Bone marrow (tissue), 2 donors: Measurements from ENCODE around the gene CTNNBL1.
"Not testable (repeated sequence)": the region's sequence is repeated elsewhere in the genome, so short reads cannot be mapped to it uniquely, and the experiment has no call there.

Source experiments
- DNase-seq, 2 donors: peaks; one replicate each; lab custom pipeline; 2025; lab: John Stamatoyannopoulos, UW

CTNNBL1 gene, protein sequence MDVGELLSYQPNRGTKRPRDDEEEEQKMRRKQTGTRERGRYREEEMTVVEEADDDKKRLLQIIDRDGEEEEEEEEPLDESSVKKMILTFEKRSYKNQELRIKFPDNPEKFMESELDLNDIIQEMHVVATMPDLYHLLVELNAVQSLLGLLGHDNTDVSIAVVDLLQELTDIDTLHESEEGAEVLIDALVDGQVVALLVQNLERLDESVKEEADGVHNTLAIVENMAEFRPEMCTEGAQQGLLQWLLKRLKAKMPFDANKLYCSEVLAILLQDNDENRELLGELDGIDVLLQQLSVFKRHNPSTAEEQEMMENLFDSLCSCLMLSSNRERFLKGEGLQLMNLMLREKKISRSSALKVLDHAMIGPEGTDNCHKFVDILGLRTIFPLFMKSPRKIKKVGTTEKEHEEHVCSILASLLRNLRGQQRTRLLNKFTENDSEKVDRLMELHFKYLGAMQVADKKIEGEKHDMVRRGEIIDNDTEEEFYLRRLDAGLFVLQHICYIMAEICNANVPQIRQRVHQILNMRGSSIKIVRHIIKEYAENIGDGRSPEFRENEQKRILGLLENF

DNA sequence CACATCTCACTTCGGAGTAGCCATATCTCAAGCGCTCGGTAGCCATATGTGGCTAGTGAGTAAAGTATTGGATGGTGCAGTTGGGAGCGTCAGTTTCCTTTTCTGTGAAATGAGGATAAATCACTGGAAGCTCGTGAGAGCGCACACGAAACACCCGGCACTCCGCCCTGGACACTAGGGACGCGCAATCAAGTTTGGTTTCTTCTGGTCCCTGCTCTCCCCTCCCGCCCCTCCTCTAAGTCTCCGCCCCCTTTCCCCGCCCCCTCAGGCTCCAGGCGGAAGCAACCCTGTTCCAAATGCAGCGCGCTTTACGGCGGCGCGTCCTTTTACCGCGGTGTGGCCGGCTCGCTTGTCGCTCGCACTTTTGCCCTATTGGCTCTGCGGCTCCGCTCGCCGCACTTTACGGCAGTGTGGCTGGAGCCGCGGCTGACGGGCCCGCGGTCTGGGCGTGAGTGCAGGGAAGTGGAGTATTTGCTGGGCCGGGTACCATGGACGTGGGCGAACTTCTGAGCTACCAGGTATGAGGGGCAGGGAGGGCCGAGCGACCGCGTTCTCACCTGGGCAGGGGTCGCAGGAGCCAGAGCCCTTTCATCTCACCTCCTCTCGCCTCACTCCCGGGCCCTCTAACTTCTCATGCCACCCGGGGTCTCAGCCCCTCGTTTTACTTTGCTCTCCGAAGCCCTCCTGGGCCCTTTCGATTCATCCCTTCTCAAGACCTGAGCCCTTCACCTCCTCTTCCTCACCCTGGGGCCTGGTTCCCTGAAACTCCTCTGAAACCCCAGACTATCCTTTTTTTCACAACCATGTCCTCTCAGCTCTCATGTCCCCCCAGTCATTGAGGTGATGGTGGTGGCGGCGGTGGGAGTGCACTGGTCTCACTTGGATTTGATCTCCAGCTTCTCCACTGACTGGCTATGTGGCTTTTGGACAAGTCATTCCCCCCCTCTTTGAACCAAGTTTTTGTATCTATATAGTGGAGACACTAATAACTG lies at the start of gene CTNNBL1:
TSS of gene CTNNBL1 (plus strand) at position 396 of the 992 bp plus-strand sequence. CDS start at position 489, 93 bp downstream.
- peak; percentile 81 to 88 for DNase-seq

DNA sequence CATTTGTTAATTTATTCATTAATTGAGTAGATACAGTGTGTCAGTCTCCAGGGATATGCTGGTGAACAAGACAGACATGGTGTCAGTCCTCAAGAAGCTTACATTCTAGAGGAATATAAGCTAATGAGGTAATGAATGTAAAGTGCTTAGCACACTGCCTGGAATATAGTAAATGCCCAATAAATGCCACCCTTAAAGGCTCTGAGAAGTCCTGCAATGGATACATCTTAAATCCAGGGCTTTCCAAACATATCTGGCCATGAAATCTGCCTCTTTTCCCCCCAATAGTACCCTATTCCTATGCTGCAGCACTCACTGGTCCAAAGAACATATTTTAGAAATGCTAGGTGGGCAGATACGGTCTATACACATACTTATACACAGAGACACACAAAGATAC lies 49.2 kb upstream of the CTNNBL1 start:
- DNase-seq = no peak

DNA sequence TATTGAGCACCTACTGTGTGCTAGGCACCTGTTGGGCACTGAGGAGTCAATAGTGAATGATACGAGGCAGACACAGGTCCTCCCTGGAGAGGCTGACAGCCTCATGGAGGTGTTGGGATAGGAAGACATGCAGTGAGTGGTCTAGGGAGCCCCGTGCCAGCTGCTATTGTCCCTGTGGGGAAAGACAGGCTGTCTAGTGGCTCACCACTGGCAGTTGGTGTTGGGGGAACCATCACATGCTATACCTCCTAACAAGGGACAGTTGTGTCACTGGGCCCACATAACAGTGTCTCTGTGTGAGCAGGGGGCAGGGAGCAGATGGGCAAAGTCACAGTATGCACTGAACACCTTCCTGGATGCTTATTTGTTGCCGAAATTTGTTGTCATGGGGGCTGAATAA lies 45.9 kb upstream of the CTNNBL1 start:
- no peak for DNase-seq

DNA sequence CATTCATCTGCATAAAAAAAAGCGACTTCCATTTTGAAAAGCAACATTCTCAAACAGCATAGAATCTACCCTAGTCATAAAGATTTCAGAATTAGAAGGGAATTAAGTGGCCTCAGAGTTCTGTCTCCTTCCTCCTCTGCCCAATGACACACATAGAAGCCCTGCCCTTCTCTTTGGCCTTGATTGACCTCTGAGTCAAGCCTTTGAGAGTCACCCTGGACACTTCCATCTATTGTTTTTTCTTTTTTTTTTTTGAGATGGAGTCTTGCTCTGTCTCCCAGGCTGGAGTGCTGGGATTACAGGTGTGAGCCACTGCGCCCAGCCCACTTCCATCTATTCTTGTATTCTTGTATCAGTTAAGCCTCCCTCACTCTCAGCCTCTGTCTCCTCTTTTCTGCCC lies 44.8 kb upstream of the CTNNBL1 start:
- no peak for DNase-seq

DNA sequence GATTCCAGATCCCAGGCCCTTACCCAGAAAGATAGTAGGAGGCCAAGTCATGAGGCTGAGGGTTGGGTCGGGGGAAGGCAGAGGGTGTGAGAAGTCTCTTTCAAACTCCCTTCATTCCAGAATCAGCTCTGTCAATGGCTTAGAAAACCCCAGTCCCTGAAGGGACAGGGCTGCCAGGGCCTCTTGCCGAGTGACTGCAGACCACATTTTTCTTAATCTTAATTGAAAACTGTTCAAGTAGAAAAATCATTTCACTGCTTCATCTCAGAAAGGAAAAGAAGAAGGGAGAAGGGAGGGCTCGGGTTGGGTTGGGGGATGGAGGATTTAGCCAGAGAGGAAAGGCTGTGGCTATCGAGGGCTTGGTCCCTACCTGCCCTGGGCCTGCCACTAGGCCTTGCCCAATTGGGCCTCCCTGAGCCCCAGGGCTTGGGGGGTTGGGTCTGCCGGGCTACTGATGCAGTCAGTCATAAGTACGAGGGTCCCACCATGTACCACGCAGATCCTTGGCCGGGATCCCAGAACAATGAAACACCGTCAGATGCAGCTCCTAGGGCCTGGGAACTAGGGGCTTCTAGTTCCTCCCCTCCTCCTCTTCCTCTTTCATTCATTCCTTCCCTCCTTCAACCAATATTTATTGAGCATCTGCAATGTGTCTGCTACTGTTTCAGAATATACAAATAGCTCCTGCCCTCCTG lies 44.0 kb upstream of the CTNNBL1 start:
- no peak for DNase-seq

DNA sequence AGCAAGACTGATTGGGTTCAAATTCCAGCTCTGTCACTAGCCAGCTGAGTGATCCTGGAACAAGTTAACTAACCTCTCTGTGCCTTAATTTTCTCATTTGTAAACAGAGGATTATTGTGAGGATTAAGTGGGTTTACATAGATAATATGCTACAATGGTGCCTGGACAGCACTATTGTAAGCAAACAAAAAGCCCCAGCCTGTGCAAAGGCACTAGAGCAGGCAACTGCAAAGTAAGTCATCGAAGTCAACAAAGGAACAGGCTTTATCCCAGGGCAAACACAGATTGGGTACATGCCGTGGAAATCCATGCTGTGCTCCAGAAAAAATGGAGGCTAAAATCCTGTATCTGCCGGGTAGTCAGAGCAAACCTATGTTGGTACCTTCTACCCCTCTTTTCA lies 43.2 kb upstream of the CTNNBL1 start:
- no peak for DNase-seq

DNA sequence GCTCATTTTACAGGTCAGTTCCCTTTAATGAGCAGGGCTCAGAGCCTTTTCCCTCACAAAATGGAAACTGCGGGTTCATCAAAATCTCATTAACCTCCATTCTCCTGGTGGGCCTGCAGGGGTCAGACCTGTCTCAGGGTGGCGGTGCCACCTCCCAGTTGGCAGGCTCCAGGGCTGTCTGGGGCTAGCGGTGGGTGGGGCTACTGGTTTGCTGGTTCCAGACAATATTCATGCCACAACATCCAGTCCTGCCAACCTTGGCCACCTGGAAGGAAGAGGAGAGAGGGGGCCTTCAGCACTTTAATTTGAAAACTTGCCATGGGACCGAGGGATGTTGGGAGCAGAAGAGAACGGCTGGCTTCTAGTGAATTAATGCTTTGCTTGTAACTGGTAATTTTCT lies 41.9 kb upstream of the CTNNBL1 start:
- DNase-seq = peak in 1 of 2 donors; percentile 49

DNA sequence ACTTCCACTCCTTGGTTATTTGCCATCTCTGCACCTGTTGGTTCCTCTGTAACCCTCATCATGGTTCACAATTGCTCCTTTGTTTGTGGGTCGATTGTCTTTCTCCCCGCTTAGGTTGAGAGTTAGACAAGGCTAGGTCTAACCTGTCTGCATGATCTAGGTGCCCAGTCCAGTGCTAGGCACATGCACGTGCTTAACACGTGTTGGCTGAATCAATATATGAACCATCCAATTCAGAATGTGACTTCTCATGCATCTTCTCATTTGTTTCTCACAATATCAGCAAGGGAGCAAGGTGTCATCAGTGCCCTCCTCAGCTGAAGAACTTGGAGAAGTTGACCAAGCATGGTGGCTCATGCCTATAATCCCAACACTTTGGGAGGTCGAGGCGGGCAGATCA lies 36.9 kb upstream of the CTNNBL1 start:
- no peak for DNase-seq

DNA sequence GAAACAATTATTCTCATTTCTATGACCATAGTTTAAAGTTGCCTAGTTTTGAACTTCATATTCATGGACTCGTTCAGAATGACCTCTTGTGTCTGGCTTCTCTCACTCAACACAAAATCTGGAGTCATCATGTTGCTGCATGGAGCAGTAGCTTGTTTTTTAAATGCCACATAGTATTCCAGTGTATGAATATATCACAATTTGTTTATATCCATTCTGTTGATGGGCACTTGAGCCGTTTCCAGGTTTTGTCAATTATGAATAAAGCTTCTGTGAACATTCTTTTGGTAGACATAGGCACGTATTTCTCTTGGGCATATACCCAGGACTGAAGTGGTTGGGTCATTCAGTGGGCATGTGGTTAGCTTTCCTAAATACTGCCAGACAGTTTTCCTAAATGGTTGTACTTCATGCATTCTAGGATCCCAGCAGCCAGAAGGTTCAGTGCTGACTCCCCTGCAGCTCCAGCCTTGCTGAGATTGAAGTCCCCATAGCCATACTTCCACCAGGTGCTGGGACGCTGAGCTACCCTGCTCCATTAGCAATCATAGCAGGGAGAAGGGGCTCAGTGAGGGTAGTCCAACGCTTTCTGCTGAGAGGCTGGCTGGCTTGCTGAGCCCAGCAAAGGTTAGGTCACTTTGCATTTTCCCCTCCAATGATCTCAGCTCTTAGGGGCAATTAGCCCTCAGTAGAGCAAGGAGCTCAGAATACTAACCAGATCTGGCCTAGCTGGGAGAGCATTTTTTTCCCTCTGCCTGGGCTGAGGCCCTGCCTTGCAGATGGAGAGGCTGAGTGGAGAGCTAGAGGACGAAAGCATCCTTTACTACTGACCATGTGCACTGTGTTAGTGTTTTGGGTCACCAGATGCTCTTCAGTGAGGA lies 35.7 kb upstream of the CTNNBL1 start:
- no peak for DNase-seq

DNA sequence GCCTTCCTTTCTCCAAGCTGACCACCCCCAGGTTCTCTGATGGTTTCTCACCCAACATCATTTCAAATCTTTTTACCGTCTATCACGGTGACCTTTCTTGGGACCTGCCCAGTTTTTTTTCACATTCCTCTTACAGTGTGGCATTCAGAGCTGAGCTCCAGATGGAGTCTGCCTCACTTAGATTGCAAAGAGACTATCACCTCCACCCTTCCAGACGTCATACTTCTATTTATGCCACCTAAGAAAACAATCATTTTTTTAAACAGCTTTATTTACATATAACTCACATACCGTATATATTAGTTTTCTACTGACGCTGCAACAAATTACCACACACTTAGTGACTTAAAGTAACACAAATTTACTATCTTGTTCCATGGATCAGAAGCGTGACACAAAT lies 32.3 kb upstream of the CTNNBL1 start:
- no peak for DNase-seq

DNA sequence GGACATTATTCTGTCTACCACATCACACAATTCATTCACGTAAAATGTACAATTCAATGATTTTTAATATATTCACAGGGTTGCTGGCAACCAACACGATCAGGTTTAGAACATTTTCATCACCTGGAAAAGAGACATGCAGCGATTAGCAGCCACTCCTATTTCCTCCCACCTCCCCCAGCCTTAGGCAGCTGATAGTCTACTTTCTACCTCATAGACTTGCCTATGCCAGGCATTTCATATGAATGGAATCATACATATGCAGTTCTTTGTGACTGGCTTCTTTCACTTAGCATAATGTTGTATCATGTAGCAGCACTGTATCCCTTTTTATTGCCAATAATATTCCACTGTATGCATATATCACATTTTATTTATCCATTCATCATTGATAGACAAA lies 31.5 kb upstream of the CTNNBL1 start:
- no peak for DNase-seq

DNA sequence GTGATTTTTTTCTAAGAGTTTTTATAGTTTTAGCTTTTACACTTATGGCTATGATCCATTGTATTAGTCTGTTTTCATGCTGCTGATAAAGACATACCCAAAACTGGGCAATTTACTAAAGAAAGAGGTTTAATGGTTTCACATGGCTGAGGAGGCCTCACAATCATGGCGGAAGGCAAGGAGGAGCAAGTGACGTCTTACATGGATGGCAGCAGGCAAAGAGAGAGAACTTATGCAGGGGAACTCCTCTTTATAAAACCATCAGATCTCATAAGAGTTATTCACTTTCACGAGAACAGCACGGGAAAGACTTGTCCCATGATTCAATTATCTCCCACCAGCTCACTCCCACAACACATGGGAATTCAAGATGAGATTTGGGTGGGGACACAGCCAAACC lies 29.2 kb upstream of the CTNNBL1 start:
- not testable (repeated sequence) for DNase-seq

DNA sequence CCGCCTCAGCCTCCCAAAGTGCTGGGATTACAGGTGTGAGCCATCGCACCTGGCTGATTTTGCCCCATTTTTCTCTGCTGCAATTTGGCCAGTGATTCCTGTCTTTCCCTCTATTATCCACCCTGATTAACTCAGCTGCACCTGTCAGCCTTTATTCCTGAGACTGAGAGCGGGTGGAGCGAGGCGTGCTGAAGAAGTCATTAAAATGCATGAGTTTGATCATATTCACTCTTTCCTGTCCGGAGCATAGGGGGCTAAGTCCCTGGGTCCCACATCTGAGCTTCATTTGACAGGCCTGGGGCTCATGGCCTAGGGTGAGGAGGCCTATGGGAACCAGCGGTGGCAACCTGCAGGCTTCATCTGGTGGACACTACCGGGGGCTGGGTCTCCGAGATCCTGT lies 25.7 kb upstream of the CTNNBL1 start:
- DNase-seq = no peak

DNA sequence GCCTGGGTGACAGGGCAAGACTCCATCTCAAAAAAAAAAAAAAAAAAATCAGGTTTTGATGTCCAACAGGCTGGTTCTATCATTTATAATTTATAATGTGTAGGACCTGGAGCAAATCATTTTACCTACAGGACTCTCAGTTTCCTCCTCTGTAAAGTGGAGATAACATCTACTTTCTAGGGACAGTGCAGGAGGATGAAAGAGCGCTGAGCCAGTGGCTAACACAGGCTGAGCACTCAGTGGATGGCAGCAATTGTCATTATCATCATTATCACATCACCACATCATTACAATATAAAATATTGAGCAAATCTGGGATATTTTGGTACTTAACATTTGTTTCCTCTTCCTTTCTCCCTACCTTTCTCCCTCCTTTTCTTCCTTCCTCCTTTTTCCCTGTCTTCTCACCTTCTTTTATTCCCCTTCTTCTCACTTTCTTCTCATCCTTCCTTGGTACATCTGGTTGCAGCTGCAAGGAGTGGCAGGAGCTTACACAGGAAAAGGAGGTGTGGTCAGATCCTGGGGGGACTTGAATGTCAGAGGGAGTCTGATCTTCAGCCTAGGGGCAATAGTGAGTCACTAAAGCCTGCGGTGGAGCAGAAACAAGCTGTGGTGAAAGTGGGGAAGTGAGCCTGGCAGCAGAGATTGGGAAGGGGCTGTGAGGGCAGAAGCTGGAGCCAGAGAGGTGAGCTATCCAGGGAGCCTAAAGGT lies 24.6 kb upstream of the CTNNBL1 start:
- DNase-seq = peak in 1 of 2 donors; percentile 67

DNA sequence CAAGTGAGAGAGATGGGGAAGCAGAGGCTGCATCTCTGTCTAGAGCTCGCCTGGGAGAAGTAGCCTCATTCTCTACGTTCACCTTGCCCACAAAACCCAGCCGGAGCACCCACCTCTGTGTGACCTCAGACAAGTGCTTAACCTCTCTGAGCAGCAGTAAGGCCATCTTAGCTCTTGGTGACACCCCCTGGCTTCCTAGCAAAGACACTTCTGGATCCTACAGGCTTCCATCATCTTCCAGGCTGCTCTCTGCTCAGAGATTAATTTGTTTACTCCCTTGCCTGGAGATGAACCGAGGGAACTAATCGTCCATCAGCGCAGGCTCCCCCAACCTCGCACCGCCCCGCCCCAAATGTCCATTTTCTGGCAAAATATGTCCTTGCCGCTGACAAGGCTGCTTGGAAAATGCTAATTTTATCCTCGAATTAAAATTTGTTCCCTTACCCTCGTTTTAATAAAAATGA lies 24.0 kb upstream of the CTNNBL1 start:
- DNase-seq = no peak

DNA sequence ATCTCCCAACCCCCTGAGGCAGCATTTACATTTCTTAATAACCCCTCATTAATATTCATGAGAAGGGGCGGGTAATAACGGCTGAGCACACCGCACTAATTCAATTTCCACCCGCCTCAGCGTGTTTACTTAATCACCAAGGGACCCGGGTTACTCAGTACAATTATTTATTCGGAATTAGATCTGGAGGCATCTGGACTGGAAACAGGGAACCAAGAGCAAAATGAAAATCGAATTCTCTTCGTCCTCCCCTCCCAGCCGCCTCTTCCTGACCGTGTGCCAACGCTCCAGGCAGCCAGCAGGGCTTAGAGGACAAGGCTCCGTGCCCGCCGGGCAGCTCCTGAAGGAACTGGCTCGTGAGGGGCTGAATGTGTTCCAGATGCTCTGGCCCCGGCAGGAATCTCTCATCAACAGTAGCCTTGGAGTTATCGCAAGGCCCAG lies 23.5 kb upstream of the CTNNBL1 start:
- no peak for DNase-seq

DNA sequence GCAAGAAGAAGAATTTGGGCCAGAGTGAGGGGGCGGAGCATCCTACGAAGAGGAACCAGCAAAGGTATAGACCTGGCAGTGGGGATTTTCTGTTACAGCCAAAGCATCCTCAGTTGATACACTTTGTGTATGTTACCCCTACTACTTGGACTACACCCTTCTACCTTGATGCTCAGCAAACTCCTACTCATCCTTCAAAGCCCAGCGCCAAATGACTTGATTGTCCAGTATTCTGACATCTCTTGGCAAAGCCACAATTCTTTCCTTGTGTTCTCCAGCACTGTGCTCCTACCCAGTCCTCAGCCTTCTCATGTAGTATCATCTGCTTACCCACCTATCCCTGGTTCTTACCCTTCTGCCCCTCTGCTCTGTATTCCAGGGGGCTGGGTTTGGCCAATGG lies 21.7 kb upstream of the CTNNBL1 start:
- DNase-seq = no peak

DNA sequence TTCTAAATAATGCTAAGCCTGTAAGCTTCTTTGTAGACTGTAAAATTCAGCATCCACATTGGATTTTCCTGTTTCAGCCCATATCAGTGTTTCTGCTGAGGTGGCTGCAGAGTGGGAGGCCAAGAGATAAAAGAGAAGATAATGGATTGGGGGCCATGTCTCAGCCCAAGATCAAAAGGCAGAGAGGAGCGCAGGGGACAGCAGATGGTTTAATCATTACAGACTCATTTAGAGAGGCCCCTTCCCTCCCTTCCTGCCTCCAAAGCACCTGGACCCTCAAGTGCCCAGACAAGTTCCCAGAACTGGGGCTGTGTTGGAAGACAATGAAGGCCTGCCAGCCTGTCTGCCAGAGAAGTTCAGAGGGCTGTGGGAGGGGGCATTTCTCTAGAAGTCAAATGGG lies 20.4 kb upstream of the CTNNBL1 start:
- no peak for DNase-seq

DNA sequence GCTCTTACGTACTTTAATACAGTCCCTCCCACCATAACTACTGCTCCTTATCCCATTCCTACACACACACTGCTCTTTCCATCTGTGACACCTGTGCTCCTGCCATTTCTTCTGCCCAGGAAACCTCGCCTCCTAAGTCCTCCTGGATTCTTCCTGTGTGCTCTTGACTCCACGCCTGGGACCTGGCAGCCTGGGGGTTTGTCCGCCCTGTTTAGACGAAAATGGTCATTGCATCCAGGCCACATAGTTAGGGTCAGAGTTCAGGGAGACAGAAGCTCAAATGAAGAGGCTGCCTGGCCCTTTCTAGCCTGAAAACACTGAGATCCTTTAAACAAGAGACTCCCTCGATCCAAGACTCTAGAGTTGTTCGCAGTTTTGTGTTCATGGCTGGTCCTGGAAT lies 17.4 kb upstream of the CTNNBL1 start:
- DNase-seq = no peak
